ENCODE data around the gene GNG7. TPM values are rescaled to one million over a fixed set of nuclear protein-coding genes. Genes with fewer than 3 reads are reported as not detected.

GNG7 gene
- polyA plus RNA-seq, 1 experiment = 0.22 TPM

DNA sequence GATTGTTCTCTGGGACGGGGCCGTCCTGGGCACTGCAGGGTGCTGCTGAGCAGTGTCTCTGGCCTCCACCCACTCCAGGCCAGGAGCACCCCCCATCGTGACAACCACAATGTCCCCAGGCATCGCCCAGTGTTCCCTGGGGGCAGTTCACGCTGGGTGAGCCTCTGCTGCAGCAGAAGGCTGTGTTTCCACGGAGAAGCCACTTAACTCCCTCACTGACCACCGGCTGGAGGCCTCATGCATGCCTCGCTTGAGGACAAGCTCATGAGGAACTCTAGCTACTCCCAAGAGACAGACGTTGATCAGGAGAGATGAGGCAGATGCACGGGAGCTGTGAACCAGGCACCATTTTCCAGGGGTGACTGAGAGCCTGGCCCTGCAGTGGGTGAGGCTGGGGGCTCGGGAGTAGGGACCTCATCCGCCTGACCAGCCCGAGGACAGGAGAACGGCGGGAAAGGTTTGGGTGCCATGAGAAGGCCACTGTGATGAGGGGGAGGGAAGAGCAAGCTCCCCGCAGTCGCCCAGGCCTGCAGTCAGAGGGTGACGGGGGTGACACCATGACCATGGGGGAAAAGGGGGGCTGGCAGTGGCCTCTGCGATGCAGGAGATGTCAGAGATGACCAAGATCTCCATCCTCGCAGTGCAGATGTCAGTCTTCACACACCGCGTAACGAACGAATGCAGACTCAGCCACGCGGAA is 32.2 kb upstream of the GNG7 start:
- no peaks in the 10 kb centered on the region for H3K27me3 ChIP-seq (ENCODE audit: control insufficient read depth, insufficient read depth, low read length)
- ChIA-PET CTCF (interaction anchor here (0.6 to 1.2 kb wide), 3 partner anchors 11 to 86 kb away, joined by 3 to 4 read pairs (median 3); no protein-coding TSS in a partner anchor), POLR2A (no interaction called here)
- peaks cover 10% of the 10 kb centered on the region for H3K36me3 ChIP-seq (ENCODE audit: control insufficient read depth, insufficient read depth, low read length)
- TF ChIP-seq, protein P1, sequence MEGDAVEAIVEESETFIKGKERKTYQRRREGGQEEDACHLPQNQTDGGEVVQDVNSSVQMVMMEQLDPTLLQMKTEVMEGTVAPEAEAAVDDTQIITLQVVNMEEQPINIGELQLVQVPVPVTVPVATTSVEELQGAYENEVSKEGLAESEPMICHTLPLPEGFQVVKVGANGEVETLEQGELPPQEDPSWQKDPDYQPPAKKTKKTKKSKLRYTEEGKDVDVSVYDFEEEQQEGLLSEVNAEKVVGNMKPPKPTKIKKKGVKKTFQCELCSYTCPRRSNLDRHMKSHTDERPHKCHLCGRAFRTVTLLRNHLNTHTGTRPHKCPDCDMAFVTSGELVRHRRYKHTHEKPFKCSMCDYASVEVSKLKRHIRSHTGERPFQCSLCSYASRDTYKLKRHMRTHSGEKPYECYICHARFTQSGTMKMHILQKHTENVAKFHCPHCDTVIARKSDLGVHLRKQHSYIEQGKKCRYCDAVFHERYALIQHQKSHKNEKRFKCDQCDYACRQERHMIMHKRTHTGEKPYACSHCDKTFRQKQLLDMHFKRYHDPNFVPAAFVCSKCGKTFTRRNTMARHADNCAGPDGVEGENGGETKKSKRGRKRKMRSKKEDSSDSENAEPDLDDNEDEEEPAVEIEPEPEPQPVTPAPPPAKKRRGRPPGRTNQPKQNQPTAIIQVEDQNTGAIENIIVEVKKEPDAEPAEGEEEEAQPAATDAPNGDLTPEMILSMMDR (IDR thresholded peaks at IDR 0.05; ENCODE audit: insufficient read depth, low read depth, low read length) = no peak
- H3K4me3 ChIP-seq (ENCODE audit: low read depth, low read length) = no peak overlapping the region
- DNase-seq (ENCODE audit: low read depth) = no peak

DNA sequence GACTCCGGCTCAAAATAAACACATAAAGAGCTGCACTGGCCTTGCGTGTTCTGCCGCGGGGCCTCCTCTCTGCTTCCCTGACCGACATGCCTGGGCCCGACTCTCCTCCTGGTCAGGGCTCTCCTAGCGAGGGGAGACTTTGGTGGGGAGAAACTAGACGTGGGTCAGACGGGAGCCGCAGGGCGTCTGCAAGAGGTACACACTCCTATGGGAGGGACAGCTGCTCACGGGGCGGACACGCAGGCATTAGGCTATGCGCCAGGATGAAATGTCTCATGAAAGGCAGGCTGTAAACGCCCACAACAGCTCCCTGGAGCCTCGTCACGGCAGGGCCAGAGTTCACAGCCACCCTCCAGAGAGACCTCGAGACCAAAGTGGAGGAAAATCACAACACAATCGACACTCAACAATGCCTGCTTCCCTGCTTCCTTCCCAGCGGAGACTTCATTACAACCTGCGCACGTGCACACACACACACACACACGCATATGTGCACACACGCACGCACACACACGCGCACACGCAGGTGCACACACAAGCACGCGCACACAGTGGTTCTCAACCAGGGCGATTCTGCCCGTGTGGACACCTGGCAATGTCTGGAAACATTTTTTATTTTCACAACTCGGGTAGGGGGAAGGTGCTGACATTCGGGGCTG is 31.6 kb upstream of the GNG7 start:
- ChIA-PET CTCF (no interaction called here), POLR2A (no interaction called here)
- DNase-seq (ENCODE audit: low read depth) = no peak
- peaks cover 10% of the 10 kb centered on the region for H3K36me3 ChIP-seq (ENCODE audit: control insufficient read depth, insufficient read depth, low read length)
- TF ChIP-seq, protein P1 (IDR thresholded peaks at IDR 0.05; ENCODE audit: insufficient read depth, low read depth, low read length) = no peak
- no peaks in the 10 kb centered on the region for H3K27me3 ChIP-seq (ENCODE audit: control insufficient read depth, insufficient read depth, low read length)
- no peak overlapping the region for H3K4me3 ChIP-seq (ENCODE audit: low read depth, low read length)

DNA sequence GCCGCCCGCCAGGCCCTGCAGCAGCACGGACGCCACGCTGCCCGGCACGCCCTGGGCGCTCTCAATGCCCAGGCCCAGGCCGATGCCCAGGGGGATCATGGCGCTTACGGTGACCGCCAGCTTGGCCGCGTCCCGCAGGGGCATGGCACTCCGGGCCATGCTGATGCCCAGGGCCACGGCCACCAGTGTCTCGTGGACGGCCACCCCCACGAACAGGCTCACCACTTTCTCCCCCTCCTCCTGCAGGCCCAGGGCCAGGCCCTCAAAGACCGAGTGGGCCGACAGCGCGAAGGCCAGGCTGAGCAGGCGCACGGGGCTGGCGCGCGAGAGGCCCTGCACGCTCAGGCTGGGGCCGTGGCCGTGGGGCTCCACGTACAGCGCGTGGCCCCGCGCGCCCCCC is 30.4 kb upstream of the GNG7 start:
- TF ChIP-seq, protein P1 (IDR thresholded peaks at IDR 0.05; ENCODE audit: insufficient read depth, low read depth, low read length) = no peak
- Histone ChIP-seq H3K36me3 (ENCODE audit: control insufficient read depth, insufficient read depth, low read length) (peaks cover 10% of the 10 kb centered on the region), H3K27me3 (ENCODE audit: control insufficient read depth, insufficient read depth, low read length) (no peaks in the 10 kb centered on the region), H3K4me3 (ENCODE audit: low read depth, low read length) (no peak overlapping the region)
- DNase-seq (ENCODE audit: low read depth) = no peak
- ChIA-PET POLR2A (no interaction called here), CTCF (no interaction called here)

DNA sequence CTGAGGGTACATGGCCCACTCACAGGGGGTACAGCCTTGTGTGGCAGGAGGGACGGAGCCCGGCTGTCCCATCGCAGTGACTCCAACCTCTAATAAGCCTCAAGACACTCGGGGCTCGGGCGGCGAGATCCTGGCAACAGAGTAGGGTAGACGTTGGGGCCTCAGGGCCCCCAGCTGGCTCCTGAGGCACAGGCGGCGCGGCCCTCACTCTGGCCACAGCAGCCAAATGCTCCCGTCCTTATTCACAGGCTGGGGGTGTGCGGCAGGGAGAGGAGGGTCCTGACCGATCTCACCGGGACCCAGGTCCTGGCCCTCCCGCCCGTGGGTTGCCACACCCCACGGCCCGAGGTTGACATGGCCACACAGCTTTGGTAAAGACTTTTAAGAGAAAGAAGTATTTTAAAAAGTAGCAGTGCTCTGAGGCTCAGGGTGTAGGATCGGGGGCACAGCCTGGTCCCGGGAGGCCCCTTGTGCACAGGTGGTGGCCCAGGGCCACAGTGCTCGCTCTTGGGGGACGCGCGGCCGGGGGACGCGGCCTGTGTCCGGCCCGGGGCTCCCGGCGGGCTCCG is 29.7 kb upstream of the GNG7 start:
- ChIA-PET CTCF (interaction anchor here (1.5 kb wide), 1 partner anchor 84 kb away, joined by 3 read pairs; no protein-coding TSS in a partner anchor), POLR2A (no interaction called here)
- H3K4me3 ChIP-seq (ENCODE audit: low read depth, low read length) = no peak overlapping the region
- DNase-seq (ENCODE audit: low read depth) = no peak
- no peaks in the 10 kb centered on the region for H3K27me3 ChIP-seq (ENCODE audit: control insufficient read depth, insufficient read depth, low read length)
- TF ChIP-seq, protein P1 (IDR thresholded peaks at IDR 0.05; ENCODE audit: insufficient read depth, low read depth, low read length) = no peak
- peaks cover 10% of the 10 kb centered on the region for H3K36me3 ChIP-seq (ENCODE audit: control insufficient read depth, insufficient read depth, low read length)

Data from BJ (cell line).